HG03354 (cell line): ENCODE data around the gene FXYD7.

Source experiments
- ATAC-seq: cut with Tn5 transposase; IDR thresholded peaks from one replicate; pipeline ENCODE4 v1.9.1; 2021; ENCODE audit warnings: mild to moderate bottlenecking; ENCODE audit not compliant: unreplicated experiment, poor library complexity, severe bottlenecking

Gene FXYD7

GRCh38 chr19:35109395-35110112 is 33.5 kb upstream of the FXYD7 start:
- no peak for ATAC-seq

- ATAC-seq, result no peak
Measured at GRCh38 chr19:35110974-35111373, 32.1 kb upstream of the FXYD7 start.

- ATAC-seq, result no peak
Measured at GRCh38 chr19:35112995-35113688, 29.9 kb upstream of the FXYD7 start.

- no peak for ATAC-seq
Measured at GRCh38 chr19:35114353-35115176, 28.5 kb upstream of the FXYD7 start.

GRCh38 chr19:35115177-35115951 is 27.7 kb upstream of the FXYD7 start, which contains the start of gene FXYD3:
FXYD3 (plus strand) TSS chr19:35115823; CDS start chr19:35119377, 3,554 bp downstream.
- no peak for ATAC-seq

GRCh38 chr19:35116072-35116801 is 26.8 kb upstream of the FXYD7 start:
- ATAC-seq, result no peak

- ATAC-seq, result no peak
Measured at GRCh38 chr19:35117116-35117515, 25.9 kb upstream of the FXYD7 start.

- ATAC-seq, result no peak
Measured at GRCh38 chr19:35117799-35118198, 25.3 kb upstream of the FXYD7 start.

- no peak for ATAC-seq
Measured at GRCh38 chr19:35118268-35119020, 24.6 kb upstream of the FXYD7 start.

- no peak for ATAC-seq
Measured at GRCh38 chr19:35119091-35119490, 24.0 kb upstream of the FXYD7 start.

GRCh38 chr19:35119578-35120155 is 23.4 kb upstream of the FXYD7 start:
- ATAC-seq, result no peak

- ATAC-seq, result no peak
Measured at GRCh38 chr19:35120492-35120891, 22.6 kb upstream of the FXYD7 start.

GRCh38 chr19:35120898-35121297 is 22.2 kb upstream of the FXYD7 start:
- no peak for ATAC-seq

- ATAC-seq, result no peak
Measured at GRCh38 chr19:35122687-35123551, 20.1 kb upstream of the FXYD7 start.

GRCh38 chr19:35123573-35123972 is 19.5 kb upstream of the FXYD7 start:
- ATAC-seq, result no peak

- no peak for ATAC-seq
Measured at GRCh38 chr19:35124098-35125060, 18.7 kb upstream of the FXYD7 start.
